ENCODE results near the gene ADI1. TPM values are rescaled to one million over a fixed set of nuclear protein-coding genes. Genes with fewer than 3 reads are reported as not detected.
"Not testable (repeated sequence)": the region's sequence is repeated elsewhere in the genome, so short reads cannot be mapped to it uniquely, and the experiment has no call there.

ADI1 gene
- total and polyA plus RNA-seq, 10 of the 15 experiments (the other 5 are each of a cell fraction or from before 2014, with no cell fraction given) = 4.4 to 78.7 (median 17.2) TPM

DNA sequence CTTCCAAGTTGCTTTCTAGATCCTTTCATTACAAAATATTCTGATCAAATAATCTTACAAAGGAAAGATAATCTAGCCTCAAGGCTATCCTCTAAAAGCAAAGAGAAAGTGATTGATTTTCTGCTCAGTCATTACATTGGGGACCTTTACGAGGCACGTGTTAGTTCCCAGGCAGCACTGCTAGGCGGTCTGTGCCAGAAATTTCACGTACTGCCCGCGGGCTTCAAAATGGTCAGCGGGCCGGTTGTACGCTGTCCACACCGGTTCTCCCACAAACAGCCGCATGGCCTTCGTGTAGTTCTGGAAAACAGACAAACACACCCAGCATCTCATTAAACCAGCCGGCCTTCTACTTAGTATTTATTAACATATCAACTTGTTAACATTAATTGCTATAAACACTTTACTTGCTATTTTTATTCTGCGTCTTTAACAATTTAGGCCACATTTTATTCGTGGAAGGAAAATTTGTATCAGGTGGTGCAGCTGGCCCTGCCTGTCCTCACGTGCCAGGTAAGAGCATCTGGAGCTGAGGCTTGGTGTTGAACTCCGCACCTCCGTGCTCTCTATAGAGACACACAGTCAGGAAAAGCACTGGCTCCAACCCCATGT is 20.4 kb downstream of the ADI1 start:
- H3K79me2 ChIP-seq (ENCODE audit: control insufficient read depth, insufficient read depth, low read length) = no peaks in the 10 kb centered on the region
- FAIRE-seq (no peak), DNase-seq (ENCODE audit: low read depth, low spot score) (no peak), ATAC-seq (no peak)
- 97% methylated on average over 18 of the region's 18 CpGs for WGBS (ENCODE audit: insufficient coverage, insufficient replicate concordance, low lambda C conversion rate, missing lambda C conversion rate)
- no peaks in the 10 kb centered on the region for H3K9me3 ChIP-seq (replicated peaks; ENCODE audit: control insufficient read depth, insufficient read depth, low read length)
- ChIA-PET CTCF (no interaction called here), RAD21 (ENCODE audit: unreplicated experiment) (no interaction called here), SMC1A (ENCODE audit: uncharacterized antibody, unreplicated experiment) (no interaction called here), POLR2A (no interaction called here)
- no TSS peak for BruUV-seq (replicated peaks)
- H2AFZ ChIP-seq (ENCODE audit: control insufficient read depth, low read depth, low read length) = no peak overlapping the region
- no peaks in the 10 kb centered on the region for H3K27me3 ChIP-seq (replicated peaks in 1 of 2; ENCODE audit: control insufficient read depth in 2 of 2, insufficient read depth in 2 of 2, low read length in 1 of 2)
- H3K9ac ChIP-seq (ENCODE audit: control insufficient read depth, insufficient read depth, low read length) = no peak overlapping the region
- H3K4me1 ChIP-seq (ENCODE audit: control insufficient read depth, insufficient read depth, low read length) = no peaks in the 10 kb centered on the region
- in situ Hi-C loops (cut with MboI) (no loop called here), intact Hi-C loops (cut with micrococcal nuclease; ENCODE audit: unreplicated experiment) (no loop called here)
- H3K4me2 ChIP-seq (ENCODE audit: control insufficient read depth, insufficient read depth) = no peak overlapping the region
- no peaks in the 10 kb centered on the region for H4K20me1 ChIP-seq (ENCODE audit: control insufficient read depth, insufficient read depth)
- no peak for TF ChIP-seq MYB (IDR thresholded peaks at IDR 0.05; ENCODE audit: borderline replicate concordance, low read depth, low read length)
- TF ChIP-seq SREBF1 (IDR thresholded peaks at IDR 0.05; ENCODE audit: low read length) = no peak
- no peak for TF ChIP-seq EZH2 (IDR thresholded peaks at IDR 0.05; ENCODE audit: borderline replicate concordance, control insufficient read depth, low read depth, low read length)
- TF ChIP-seq, protein P1, sequence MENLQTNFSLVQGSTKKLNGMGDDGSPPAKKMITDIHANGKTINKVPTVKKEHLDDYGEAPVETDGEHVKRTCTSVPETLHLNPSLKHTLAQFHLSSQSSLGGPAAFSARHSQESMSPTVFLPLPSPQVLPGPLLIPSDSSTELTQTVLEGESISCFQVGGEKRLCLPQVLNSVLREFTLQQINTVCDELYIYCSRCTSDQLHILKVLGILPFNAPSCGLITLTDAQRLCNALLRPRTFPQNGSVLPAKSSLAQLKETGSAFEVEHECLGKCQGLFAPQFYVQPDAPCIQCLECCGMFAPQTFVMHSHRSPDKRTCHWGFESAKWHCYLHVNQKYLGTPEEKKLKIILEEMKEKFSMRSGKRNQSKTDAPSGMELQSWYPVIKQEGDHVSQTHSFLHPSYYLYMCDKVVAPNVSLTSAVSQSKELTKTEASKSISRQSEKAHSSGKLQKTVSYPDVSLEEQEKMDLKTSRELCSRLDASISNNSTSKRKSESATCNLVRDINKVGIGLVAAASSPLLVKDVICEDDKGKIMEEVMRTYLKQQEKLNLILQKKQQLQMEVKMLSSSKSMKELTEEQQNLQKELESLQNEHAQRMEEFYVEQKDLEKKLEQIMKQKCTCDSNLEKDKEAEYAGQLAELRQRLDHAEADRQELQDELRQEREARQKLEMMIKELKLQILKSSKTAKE (IDR thresholded peaks at IDR 0.05; ENCODE audit: low read depth, poor library complexity, severe bottlenecking) = no peak
- TF ChIP-seq BRCA1 (IDR thresholded peaks at IDR 0.05; ENCODE audit: low read depth, low read length) = no peak
- no peak overlapping the region for H3K4me3 ChIP-seq
- H3K27ac ChIP-seq (ENCODE audit: control insufficient read depth, insufficient read depth) = no peak overlapping the region
- H3K36me3 ChIP-seq (ENCODE audit: control insufficient read depth in 2 of 2, insufficient read depth in 2 of 2, low read length in 1 of 2) = peaks cover 2 to 4% of the 10 kb centered on the region in 2 experiments; a peak in 3 of 4 replicates

DNA sequence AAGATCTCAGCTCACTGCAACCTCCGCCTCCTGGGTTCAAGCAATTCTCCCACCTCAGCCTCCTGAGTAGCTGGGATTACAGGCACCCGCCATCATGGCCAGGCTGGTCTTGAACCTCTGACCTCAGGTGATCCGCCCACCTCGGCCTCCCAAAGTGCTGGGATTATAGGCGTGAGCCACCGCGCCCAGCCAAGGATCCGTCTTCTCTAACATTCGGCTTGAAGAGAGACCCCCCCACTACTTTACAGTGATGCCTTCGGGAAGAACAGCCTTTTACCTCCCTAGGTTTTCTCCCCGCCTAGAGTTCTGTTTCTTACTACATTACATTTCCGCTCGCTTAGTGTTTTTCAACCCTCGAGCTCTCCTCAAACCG is 22.6 kb downstream of the ADI1 start:
- DNase-seq (ENCODE audit: low read depth, low spot score); H3K27me3 ChIP-seq (replicated peaks in 1 of 2; ENCODE audit: control insufficient read depth in 2 of 2, insufficient read depth in 2 of 2, low read length in 1 of 2); H3K36me3 ChIP-seq (ENCODE audit: control insufficient read depth in 2 of 2, insufficient read depth in 2 of 2, low read length in 1 of 2); H2AFZ ChIP-seq (ENCODE audit: control insufficient read depth, low read depth, low read length); POLR2A ChIA-PET; H3K9ac ChIP-seq (ENCODE audit: control insufficient read depth, insufficient read depth, low read length); H4K20me1 ChIP-seq (ENCODE audit: control insufficient read depth, insufficient read depth); H3K4me1 ChIP-seq (ENCODE audit: control insufficient read depth, insufficient read depth, low read length); H3K4me3 ChIP-seq; H3K9me3 ChIP-seq (replicated peaks; ENCODE audit: control insufficient read depth, insufficient read depth, low read length); H3K79me2 ChIP-seq (ENCODE audit: control insufficient read depth, insufficient read depth, low read length); H3K4me2 ChIP-seq (ENCODE audit: control insufficient read depth, insufficient read depth); H3K27ac ChIP-seq (ENCODE audit: control insufficient read depth, insufficient read depth); in situ Hi-C loops (cut with MboI); ATAC-seq; RAD21 ChIA-PET (ENCODE audit: unreplicated experiment); intact Hi-C loops (cut with micrococcal nuclease; ENCODE audit: unreplicated experiment); CTCF ChIA-PET; SMC1A ChIA-PET (ENCODE audit: uncharacterized antibody, unreplicated experiment); FAIRE-seq; BruUV-seq (replicated peaks): not testable (repeated sequence)
- 91% methylated on average over 15 of the region's 15 CpGs for WGBS (ENCODE audit: insufficient coverage, insufficient replicate concordance, low lambda C conversion rate, missing lambda C conversion rate)
